Glomerular endothelial cell (primary cell): Measurements from ENCODE around the gene MMP24. TPM values are rescaled to one million over a fixed set of nuclear protein-coding genes. Genes with fewer than 3 reads are reported as not detected.
"Not testable (repeated sequence)": the region's sequence is repeated elsewhere in the genome, so short reads cannot be mapped to it uniquely, and the experiment has no call there.

Source experiments
- DNase-seq: peaks from one replicate; pipeline ENCODE4 v3.0.0-alpha.2; 2011; ENCODE audit warnings: low read depth, low spot score; ENCODE audit errors: extremely low read depth
- total RNA-seq: library from RNA; depleted of rRNA; stranded (reverse); fragments of >200 nt; gene quantifications from 2 replicates; pipeline ENCODE4 v1.2.3, GENCODE V29; 2015

Gene MMP24
- total RNA-seq, 1 donor from 2014 or later, result 0.88 TPM

DNA sequence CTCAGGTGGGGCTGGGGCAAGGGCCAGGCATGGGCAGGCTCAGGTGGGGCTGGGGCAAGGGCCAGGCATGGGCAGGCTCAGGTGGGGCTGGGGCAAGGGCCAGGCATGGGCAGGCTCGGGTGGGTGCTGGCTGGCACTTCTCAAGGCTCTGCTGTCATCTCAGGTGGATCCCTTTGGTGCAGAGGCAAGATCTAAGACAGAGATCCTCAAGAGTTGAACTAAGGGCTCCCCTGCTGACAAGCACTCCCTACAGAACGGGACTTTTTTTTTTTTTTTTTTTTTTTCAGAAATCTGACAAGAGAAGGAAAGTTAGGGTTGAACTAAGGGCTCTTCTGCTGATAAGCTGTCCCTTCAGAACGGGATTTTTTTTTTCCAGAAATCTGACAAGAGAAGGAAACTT is 26.5 kb downstream of the MMP24 start:
- no peak for DNase-seq

DNA sequence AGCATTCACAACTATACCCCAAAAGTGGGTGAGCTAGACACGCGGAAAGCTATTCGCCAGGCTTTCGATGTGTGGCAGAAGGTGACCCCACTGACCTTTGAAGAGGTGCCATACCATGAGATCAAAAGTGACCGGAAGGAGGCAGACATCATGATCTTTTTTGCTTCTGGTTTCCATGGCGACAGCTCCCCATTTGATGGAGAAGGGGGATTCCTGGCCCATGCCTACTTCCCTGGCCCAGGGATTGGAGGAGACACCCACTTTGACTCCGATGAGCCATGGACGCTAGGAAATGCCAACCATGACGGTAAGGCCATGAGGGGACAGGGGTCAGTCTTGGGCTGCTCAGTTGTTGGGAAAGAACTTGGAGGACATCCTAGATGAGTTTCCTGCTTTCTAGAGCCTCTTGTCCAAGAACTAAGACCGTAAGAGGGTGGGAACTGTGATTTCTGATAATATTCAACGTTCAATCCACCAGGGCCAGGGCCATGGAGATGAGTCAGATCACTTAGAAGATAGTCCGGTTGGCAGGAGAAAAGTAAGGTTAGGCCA is 28.0 kb downstream of the MMP24 start:
- no peak for DNase-seq

DNA sequence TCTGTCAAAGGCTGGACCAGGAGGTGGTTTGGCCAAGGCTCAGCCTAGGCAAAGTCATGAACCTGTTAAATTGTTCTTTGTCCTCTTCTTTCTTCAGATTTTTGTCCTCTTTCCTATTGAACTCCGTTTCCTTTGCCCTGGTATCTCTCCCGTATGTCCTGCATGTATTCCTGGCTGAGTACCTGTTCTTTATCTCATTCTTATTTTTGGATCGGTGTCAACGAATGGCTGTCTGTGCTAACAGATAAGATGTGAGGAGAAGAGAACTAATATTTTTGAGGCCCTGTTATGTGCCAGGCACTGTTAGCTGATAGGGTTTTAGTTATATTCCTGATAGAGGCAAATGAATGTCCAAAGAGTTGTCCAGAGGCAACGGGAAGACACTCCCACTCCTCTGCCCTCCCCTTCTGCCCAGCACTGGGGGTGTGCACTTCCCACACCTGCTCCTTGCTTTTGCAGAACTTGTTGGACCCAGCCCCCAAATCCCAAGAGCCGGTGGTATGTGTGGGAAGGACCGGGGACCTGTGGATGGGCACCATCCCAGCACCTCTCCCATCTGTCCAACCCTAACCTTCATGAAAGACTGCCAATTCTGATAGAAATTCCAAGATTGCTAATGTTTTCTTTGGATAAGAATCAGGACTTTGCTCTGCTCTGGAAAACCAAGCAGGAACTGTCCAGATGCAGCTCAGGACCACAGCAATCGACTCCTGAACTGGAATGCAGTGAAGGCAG is 30.9 kb downstream of the MMP24 start:
- DNase-seq, result no peak

DNA sequence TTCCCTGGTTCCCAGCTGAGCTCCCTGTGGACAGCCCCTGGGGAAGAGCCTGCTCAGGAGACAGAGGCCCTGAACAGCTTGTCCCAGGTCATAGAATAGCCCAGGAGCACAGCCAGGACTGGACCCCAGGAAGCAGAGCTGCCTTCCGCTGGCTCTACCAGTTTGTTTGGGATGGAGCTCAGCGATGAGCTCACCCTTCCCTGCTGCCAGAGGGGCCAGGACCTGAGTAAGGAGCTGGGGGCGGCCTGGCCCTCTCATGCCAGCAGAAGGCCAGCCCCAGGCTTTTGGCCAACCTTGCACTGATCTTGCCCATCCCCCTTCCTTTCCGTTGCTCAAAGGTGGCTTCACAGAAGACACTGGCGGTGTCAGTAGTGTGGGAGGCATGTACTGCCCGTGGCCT is 33.9 kb downstream of the MMP24 start:
- DNase-seq, result no peak

DNA sequence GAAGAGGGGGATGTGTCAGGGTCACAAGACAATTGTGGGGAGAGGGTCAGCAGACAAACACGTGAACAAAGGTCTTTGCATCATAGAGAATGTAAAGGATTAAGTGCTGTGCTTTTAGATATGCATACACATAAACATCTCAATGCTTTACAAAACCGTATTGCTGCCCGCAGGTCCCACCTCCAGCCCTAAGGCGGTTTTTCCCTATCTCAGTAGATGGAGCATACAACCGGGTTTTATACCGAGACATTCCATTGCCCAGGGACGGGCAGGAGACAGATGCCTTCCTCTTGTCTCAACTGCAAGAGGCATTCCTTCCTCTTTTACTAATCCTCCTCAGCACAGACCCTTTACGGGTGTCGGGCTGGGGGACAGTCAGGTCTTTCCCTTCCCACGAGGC is 35.8 kb downstream of the MMP24 start:
- not testable (repeated sequence) for DNase-seq

DNA sequence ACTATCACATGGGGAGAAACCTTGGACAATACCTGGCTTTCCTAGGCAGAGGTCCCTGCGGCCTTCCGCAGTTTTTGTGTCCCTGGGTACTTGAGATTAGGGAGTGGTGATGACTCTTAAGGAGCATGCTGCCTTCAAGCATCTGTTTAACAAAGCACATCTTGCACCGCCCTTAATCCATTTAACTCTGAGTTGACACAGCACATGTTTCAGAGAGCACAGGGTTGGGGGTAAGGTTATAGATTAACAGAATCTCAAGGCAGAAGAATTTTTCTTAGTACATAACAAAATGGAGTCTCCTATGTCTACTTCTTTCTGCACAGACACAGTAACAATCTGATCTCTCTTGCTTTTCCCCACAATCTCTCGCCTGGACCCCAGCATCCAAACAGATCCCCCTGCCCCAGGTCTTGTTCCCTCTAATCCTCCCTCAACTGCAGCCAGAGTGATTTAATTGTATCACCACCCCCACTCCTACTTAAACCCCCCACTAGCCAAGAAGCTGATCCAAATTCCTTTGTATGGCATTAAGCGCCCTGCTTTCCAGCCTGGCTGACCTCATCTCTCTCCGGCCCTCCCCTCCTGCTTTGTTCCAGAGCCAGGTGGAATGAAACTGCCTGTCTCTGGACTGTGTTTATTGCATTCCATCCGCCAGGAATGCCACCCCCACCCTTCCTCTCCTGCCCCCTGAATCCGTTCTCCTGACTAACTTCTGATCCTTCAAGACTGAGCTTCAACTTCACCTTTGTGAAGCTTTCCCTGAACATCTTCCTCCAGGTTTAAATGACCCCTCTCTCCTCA is 36.4 kb downstream of the MMP24 start:
- not testable (repeated sequence) for DNase-seq

DNA sequence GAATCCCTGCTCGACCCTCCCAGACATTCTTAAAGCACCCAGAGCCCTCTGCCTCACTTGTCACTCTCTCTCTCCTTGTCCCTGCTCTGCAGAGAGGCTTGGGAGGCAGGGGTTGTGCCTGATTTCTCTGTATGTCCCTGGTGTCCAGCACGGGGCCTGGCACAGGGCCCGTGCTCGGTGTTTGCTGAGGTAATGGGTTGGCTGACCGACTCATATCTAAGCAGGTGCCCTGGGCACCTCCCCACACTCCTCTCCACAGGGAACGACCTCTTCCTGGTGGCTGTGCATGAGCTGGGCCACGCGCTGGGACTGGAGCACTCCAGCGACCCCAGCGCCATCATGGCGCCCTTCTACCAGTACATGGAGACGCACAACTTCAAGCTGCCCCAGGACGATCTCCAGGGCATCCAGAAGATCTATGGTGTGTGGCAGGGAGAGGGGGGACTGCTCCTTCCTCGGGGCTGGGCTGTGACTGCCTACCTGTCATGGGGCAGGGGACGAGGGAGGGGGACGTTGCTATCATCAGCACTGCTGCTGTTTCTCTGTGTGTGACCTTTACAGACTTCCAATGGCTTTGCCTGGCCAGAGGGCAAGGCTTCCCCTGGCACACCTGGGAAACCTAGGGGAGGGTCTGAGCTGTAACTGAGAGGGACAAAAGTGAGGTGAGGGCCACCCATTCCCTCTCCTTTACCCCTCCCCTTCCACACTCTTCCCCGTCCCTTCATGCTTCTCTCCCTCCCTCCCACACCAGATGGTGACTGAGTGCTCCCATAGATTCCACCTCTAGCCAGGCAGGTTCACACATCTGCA is 37.2 kb downstream of the MMP24 start:
- DNase-seq, result no peak

DNA sequence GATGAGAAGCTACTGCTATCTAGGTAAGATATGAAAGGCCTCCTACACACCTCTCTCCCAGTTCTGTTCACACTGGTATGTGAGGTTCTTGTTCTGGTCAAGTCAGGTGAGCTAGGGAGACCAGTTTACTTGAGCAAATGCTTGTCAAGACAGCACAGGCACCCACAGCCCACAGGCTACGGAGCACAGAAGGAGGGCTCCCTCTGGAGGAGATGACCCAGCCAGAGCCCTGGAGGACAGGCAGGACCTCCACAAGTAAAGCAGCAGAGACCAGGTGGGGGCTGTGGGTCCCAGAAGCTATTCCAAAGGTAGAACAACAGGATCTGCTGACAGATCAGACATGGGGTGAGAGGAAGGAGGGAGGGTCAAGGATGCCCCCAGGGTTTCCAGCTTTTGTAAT is 38.3 kb downstream of the MMP24 start:
- DNase-seq, result no peak

DNA sequence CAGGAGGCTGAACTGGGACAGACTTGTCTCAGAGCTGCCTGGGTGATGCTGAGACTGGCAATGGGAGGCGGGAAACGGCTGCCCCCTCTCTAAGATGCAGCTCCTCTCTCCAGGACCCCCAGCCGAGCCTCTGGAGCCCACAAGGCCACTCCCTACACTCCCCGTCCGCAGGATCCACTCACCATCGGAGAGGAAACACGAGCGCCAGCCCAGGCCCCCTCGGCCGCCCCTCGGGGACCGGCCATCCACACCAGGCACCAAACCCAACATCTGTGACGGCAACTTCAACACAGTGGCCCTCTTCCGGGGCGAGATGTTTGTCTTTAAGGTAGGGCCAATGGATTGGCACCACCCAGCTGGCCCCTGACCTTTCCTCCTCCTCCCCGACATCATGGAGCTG is 40.6 kb downstream of the MMP24 start:
- no peak for DNase-seq

DNA sequence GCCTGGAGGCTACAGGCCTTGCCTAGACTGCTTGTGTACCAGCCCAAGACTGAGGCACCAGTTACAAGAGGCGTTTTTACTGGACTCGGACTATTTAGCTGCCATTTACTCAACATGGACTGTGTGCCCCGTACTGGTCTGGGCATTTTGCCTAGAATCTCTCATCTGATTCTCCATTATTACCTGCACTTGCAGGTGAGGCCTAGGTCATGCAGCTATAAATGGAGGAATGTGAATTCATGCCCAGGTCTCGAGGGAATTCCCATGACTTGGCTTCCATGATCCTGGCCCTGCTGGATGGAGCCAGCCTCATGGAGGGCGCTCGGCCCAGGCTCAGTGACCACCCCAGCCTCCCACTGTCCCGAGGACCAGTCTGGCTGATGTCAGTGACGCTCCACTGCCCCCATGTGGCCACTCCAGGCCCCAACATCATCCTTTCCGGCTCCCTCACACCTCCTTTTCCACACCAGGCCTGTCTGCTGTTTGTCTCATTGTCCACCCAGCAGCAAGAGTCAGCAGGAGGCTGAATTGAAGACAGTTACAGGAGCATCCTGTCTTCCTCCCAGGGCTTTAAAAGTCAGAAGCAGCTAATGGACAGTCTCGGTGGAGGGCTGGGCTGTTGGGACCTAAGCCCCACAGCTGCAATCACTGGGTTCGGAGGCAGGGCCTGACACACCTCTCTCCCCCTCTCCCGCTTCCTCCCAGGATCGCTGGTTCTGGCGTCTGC is 42.7 kb downstream of the MMP24 start:
- DNase-seq, result no peak

DNA sequence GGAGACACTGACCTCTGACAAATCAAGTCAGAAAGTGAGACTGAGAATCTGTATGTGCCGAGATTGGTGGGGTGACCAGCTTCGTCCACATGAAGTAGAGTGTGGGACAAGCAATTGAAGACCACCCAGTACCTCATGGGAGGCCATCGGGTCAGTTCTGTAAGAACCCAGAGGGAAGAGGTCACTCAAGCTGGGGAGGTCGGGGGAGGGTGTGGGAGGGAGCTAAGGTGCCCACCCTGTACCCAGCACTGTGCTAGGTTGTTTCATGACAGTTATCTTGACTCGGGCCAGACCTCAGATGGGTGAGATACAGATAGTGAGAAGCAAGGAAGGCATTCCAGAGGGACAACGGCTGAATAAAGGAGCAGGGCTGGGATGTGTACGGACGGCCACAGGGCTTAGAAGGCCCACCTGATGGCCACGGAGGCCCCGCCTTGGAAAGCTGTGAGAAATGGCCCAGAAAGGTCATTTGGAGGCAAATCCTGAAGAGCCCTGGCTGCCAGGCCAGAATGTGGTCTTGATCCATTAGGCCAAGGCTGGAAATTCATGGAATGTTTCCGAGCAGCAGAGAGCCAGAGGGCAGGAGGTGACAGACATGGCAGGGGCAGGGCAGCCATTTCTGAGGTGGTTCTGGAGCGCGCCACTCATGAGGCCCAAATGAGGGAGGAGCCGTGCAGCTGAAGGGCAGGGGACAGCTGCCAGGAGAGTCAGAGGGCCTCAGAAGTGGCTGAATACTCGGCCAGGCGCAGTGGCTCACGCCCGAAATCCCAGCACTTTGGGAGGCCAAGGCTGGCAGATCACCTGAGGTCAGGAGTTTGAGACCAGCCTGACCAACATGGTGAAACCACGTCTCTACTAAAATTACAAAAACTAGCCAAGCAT is 43.8 kb downstream of the MMP24 start:
- DNase-seq, result no peak

DNA sequence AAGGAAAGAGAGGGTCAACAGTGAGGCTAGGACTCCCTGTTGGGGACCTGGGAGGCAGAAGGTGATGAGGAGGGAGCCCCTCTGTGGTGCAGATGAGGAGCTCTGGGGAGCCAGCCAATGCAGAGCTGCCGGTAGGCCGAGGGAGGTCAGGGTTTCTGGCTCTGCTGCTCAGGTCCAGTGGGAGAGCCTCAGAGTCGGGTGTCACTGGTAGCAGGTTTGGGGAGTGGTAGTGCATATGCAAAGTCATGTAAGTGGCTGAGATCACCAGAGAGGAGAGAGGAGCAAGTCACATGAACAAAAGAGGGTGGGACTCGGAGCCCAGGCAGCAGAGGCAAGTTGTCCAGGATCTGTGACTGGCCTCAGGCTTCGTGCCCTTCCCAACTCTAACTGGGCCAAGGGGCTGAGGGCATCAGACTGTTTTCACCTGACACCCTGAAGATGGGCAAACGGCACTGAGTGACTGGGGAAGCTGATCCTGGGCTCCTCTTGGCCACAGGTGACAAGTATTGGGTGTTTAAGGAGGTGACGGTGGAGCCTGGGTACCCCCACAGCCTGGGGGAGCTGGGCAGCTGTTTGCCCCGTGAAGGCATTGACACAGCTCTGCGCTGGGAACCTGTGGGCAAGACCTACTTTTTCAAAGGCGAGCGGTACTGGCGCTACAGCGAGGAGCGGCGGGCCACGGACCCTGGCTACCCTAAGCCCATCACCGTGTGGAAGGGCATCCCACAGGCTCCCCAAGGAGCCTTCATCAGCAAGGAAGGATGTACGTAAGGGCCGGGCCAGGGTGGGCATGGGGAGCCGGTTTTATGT is 44.8 kb downstream of the MMP24 start:
- no peak for DNase-seq

DNA sequence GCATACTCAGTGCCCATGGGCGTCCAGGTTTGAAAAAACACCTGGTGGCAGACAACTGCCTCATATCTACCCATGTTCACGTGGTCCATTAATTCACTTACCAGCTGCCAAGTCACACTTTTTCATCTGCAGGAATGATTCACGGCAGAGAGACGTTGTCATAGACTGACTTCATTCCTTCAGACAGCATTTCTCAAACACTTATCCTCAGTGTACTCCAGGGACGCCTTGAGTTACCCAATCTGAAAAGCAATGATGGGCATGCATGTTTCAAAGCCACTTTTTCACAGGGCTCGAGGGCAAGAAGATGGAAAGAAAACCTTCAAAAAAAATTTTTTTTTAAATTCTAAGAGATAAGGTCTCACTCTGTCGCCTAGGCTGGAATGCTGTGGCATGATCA is 45.4 kb downstream of the MMP24 start:
- DNase-seq, result no peak

DNA sequence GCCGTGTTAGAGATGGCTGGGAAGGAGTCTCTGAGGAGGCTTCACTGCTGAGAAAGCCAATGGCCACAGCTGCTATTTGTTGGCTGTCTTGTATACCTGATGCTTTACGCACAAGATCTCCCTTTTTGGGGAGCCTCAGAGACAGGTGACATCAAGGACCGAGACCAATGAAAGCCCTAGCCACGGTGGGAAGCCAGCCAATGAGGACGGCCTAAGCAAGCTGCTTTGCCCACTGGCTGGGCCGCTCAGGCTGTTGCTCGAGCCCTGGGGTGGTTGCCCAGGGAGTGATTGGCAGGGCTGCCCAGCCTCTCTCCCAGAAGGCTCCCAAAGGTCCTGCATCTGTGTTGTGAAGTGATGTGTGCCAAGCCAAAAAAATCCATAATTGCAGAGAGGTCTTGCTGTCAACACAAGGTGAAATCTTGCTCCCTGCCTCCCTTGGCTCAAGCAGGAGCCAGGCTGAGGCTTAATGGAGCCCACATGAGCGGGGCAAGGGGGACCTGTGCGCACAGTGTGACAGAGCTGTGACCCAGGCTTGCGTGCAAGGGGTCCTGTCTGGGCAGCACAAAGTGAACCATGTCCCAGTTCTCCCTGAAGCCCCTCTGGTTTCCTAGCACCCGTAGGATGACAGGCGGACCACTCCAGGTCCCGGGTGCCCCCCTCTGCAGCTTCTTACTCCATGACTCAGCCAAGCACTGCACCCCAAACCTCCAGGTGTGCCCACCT is 47.1 kb downstream of the MMP24 start:
- no peak for DNase-seq

DNA sequence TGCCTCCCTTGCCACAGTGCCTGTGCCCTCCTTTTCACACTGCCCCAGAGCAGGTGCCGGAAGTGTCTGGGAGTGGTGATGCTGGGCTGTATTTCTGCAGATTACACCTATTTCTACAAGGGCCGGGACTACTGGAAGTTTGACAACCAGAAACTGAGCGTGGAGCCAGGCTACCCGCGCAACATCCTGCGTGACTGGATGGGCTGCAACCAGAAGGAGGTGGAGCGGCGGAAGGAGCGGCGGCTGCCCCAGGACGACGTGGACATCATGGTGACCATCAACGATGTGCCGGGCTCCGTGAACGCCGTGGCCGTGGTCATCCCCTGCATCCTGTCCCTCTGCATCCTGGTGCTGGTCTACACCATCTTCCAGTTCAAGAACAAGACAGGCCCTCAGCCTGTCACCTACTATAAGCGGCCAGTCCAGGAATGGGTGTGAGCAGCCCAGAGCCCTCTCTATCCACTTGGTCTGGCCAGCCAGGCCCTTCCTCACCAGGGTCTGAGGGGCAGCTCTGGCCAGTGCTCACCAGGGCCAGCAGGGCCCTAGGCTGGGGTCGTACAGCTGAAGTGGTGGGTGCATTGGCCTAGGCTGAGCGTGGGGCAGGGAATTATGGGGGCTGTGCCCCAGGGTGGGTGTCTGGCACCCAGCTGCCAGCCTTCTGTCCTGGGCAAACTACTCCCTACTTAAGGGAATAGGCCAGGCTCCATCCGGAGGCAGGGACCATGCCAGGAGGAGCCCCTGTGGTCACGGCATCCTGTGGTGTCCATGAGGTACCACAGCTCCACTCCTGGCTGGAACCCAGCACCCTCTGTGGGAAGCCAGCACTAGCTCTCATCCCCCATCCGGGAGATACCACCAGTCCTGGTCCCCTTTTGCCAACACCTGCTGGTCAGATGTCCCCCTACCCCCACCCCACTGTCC is 47.9 kb downstream of the MMP24 start:
- DNase-seq, result no peak

DNA sequence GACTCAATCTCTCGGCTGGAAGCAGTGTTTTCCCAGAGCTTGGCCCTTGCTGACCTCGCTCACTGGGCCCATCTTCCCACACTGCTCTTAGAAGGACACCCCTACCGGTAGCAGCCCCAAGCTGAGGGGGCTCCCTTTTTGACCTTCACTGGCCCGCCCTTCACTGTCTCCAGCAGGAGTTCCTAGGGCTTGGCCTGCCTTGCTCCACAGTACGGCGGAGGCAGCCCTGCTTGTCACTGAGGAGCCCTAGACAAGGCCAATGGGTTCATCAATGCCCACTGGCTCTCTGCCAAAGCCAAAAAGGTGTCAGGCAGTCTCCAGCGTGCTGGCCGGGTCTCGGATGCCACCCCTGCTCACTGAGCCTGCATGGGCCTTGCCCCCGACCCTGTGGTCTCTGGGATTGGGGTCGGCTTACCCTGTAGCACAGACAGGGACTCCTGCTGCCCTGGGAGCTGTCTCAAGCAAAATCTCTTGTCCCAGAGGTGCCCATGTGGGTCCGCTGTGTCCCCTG is 49.3 kb downstream of the MMP24 start:
- DNase-seq, result no peak

DNA sequence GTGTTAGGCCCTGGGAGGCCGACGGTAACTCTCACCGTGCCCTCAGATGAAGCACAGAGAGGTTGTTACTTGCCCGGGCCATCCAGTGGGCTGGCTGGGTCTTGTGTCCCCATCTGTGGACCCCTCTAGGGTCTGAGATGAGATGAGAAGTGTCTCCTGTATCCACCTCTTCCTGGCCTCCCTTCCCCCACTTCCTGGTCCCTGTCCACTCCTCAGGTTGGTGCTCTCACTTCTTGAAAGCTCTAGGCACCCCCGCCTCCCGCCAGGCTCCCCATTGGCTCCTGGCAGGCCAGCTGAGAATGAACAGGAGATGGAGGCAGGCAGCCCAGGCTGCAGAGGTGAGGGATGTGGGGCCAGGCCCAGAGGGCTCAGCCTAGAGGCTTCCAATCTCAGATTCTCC is 49.9 kb downstream of the MMP24 start:
- no peak for DNase-seq
